Measurements from ENCODE around the gene CADM1. TPM values are rescaled to one million over a fixed set of nuclear protein-coding genes. Genes with fewer than 3 reads are reported as not detected.

Gene CADM1
- total RNA-seq, 1 donor, result 0.45 TPM

GRCh38 chr11:115462004-115462541 lies 42.1 kb downstream of the CADM1 start:
- TF ChIP-seq CTCF (IDR thresholded peaks at IDR 0.05; ENCODE audit: insufficient read depth, low read length), result no peak
- H3K4me3 ChIP-seq (ENCODE audit: low read depth, low read length), result no peak overlapping the region
- DNase-seq (ENCODE audit: low read depth), result no peak

- DNase-seq (ENCODE audit: low read depth), result no peak
- no peak overlapping the region for H3K4me3 ChIP-seq (ENCODE audit: low read depth, low read length)
- no peak for TF ChIP-seq CTCF (IDR thresholded peaks at IDR 0.05; ENCODE audit: insufficient read depth, low read length)
Measured at GRCh38 chr11:115460512-115460911, 43.7 kb downstream of the CADM1 start.

GRCh38 chr11:115459563-115459962 lies 44.7 kb downstream of the CADM1 start:
- no peak for TF ChIP-seq CTCF (IDR thresholded peaks at IDR 0.05; ENCODE audit: insufficient read depth, low read length)
- DNase-seq (ENCODE audit: low read depth), result no peak
- H3K4me3 ChIP-seq (ENCODE audit: low read depth, low read length), result no peak overlapping the region

GRCh38 chr11:115458877-115459276 lies 45.3 kb downstream of the CADM1 start:
- no peak for DNase-seq (ENCODE audit: low read depth)
- H3K4me3 ChIP-seq (ENCODE audit: low read depth, low read length), result no peak overlapping the region
- no peak for TF ChIP-seq CTCF (IDR thresholded peaks at IDR 0.05; ENCODE audit: insufficient read depth, low read length)

GRCh38 chr11:115456019-115456418 lies 48.2 kb downstream of the CADM1 start:
- DNase-seq (ENCODE audit: low read depth), result no peak
- TF ChIP-seq CTCF (IDR thresholded peaks at IDR 0.05; ENCODE audit: insufficient read depth, low read length), result no peak
- H3K4me3 ChIP-seq (ENCODE audit: low read depth, low read length), result no peak overlapping the region

- no peak overlapping the region for H3K4me3 ChIP-seq (ENCODE audit: low read depth, low read length)
- DNase-seq (ENCODE audit: low read depth), result no peak
- TF ChIP-seq CTCF (IDR thresholded peaks at IDR 0.05; ENCODE audit: insufficient read depth, low read length), result no peak
Measured at GRCh38 chr11:115455613-115456012, 48.6 kb downstream of the CADM1 start.

GRCh38 chr11:115454525-115454924 lies 49.7 kb downstream of the CADM1 start:
- H3K4me3 ChIP-seq (ENCODE audit: low read depth, low read length), result no peak overlapping the region
- no peak for TF ChIP-seq CTCF (IDR thresholded peaks at IDR 0.05; ENCODE audit: insufficient read depth, low read length)
- no peak for DNase-seq (ENCODE audit: low read depth)

All from fibroblast of the aortic adventitia (primary cell).